K562 (cell line): ENCODE measurements around the gene HOMEZ. TPM values are rescaled to one million over a fixed set of nuclear protein-coding genes. Genes with fewer than 3 reads are reported as not detected.

Source experiments
- ATF1 ChIP-seq, 2 experiments: fragments of 450-650 bp in 1 of 2; IDR thresholded peaks; 2 replicates each; pipeline ENCODE4 v1.6.1; 2016; ENCODE audit warnings: missing compliant biosample characterization in 1 of 2, missing genetic modification characterization in 1 of 2
- CBFA2T3 ChIP-seq: fragments of 450-650 bp; IDR thresholded peaks from 2 replicates; pipeline ENCODE4 v1.6.1; 2017
- CBX1 ChIP-seq: sonication (generic); IDR thresholded peaks from 2 replicates; pipeline ENCODE4 v1.6.1; 2016; ENCODE audit warnings: antibody characterized with exemption, low read depth, mild to moderate bottlenecking
- CHAMP1 ChIP-seq: fragments of 450-650 bp; IDR thresholded peaks from 2 replicates; pipeline ENCODE4 v1.6.1; 2016; ENCODE audit warnings: mild to moderate bottlenecking
- CREB3L1 ChIP-seq: fragments of 450-650 bp; IDR thresholded peaks from 2 replicates; pipeline ENCODE4 v1.6.1; 2014; ENCODE audit warnings: low read depth, mild to moderate bottlenecking, moderate library complexity, borderline replicate concordance
- E2F8 ChIP-seq: fragments of 450-650 bp; IDR thresholded peaks from 2 replicates; pipeline ENCODE4 v1.7.1; 2018; ENCODE audit warnings: mild to moderate bottlenecking, low read depth; ENCODE audit not compliant: partially characterized antibody
- FOXP1 ChIP-seq: sonication (generic); formaldehyde crosslinking; IDR thresholded peaks from 2 replicates; pipeline ENCODE4 v1.8.0; 2022; ENCODE audit warnings: mild to moderate bottlenecking, missing genetic modification reagents
- HINFP ChIP-seq: fragments of 450-650 bp; conservative IDR thresholded peaks from 2 replicates; pipeline ENCODE4 v1.6.1; 2016; ENCODE audit warnings: missing genetic modification characterization, low read depth, mild to moderate bottlenecking, control low read depth, missing compliant biosample characterization
- HMG20A ChIP-seq: fragments of 450-650 bp; formaldehyde crosslinking; conservative IDR thresholded peaks from 2 replicates; pipeline ENCODE4 v1.4.0; 2020; ENCODE audit warnings: mild to moderate bottlenecking, mixed read lengths
- KLF6 ChIP-seq: fragments of 250-450 bp; sonication (Bioruptor Pico); IDR thresholded peaks from 2 replicates; pipeline ENCODE4 v1.4.0; 2020; ENCODE audit warnings: mild to moderate bottlenecking, moderate library complexity, borderline replicate concordance
- LEF1 ChIP-seq: fragments of 450-650 bp; IDR thresholded peaks from 2 replicates; pipeline ENCODE4 v1.6.1; 2016; ENCODE audit warnings: mild to moderate bottlenecking
- MBD2 ChIP-seq: sonication (generic); IDR thresholded peaks from 2 replicates; pipeline ENCODE4 v1.6.1; 2016; ENCODE audit warnings: low read depth, borderline replicate concordance
- MCM3 ChIP-seq: fragments of 450-650 bp; IDR thresholded peaks from 2 replicates; pipeline ENCODE4 v1.6.1; 2016
- NCOR1 ChIP-seq: fragments of 450-650 bp; IDR thresholded peaks from 2 replicates; pipeline ENCODE4 v1.6.1; 2016; ENCODE audit warnings: mild to moderate bottlenecking, moderate library complexity
- NONO ChIP-seq, 2 experiments: fragments of 200-400 bp in 1 of 2; fragments of 450-650 bp in 1 of 2; formaldehyde crosslinking in 1 of 2; IDR thresholded peaks; 2 replicates each; pipeline ENCODE4 v1.6.1; 2017; ENCODE audit warnings: low read depth in 2 of 2, mild to moderate bottlenecking in 2 of 2, moderate library complexity in 2 of 2, low read length in 1 of 2
- PHF20 ChIP-seq: fragments of 450-650 bp; IDR thresholded peaks from 2 replicates; pipeline ENCODE4 v1.6.1; 2018; ENCODE audit not compliant: partially characterized antibody
- POLR2AphosphoS2 ChIP-seq: IDR thresholded peaks from 2 replicates; pipeline ENCODE4 v1.6.1; 2012; ENCODE audit warnings: low read length, improper control_type of control experiment
- RB1 ChIP-seq: fragments of 450-650 bp; IDR thresholded peaks from 2 replicates; pipeline ENCODE4 v1.6.1; 2017; ENCODE audit warnings: low read depth, mild to moderate bottlenecking
- SMC3 ChIP-seq: conservative IDR thresholded peaks from 2 replicates; pipeline ENCODE4 v1.6.1; 2011; ENCODE audit warnings: low read depth, low read length, improper control_type of control experiment; ENCODE audit not compliant: insufficient read depth
- TAF9B ChIP-seq: fragments of 450-650 bp; IDR thresholded peaks from 2 replicates; pipeline ENCODE4 v1.6.1; 2018; ENCODE audit warnings: mild to moderate bottlenecking; ENCODE audit not compliant: partially characterized antibody
- ZBTB17 ChIP-seq: fragments of 450-650 bp; formaldehyde crosslinking; IDR thresholded peaks from 2 replicates; pipeline ENCODE4 v1.4.0; 2020; ENCODE audit warnings: mild to moderate bottlenecking
- polyA plus RNA-seq, 8 experiments: library from polyadenylated mRNA; depleted of rRNA in 4 of 8; stranded (reverse) in 5 of 8; unstranded in 3 of 8; fragments of >200 nt; fragmentation: Nextera tagmentation in 2 of 8; fragmentation: Illumina TruSeq in 1 of 8; extraction: Ambion mirVana in 2 of 8; extraction: Trizol in 1 of 8; gene quantifications; 2 replicates each; pipeline versions ENCODE4 v1.2.1 to v1.2.3, GENCODE V29; 2011 to 2014; ENCODE audit warnings: inconsistent platforms in 1 of 8, missing spikeins in 1 of 8
- total RNA-seq, 7 experiments: library from RNA; depleted of rRNA in 6 of 7; stranded (reverse); fragments of >200 nt in 6 of 7; fragmentation: Illumina TruSeq in 2 of 7; extraction: Trizol in 2 of 7; gene quantifications; 2 replicates each; pipeline versions ENCODE4 v1.2.1 to v1.2.3, GENCODE V29; 2011 to 2021; ENCODE audit warnings: low replicate concordance in 1 of 7

The HOMEZ gene
- total and polyA plus RNA-seq, 9 of the 15 experiments (the other 6 are each of a cell fraction or from before 2014, with no cell fraction given) = 3.0 to 30.2 (median 16.9) TPM

- TF ChIP-seq RB1 (peak; percentile 58; the same call in 1 of the 2 replicates), POLR2AphosphoS2 (no peak), CBX1 (no peak), LEF1 (peak; percentile 28; the same call in 1 of the 2 replicates), MBD2 (0 out of 2 replicates have a peak, but pooled peaks have one; percentile 84), PHF20 (peak; percentile 98), CREB3L1 (no peak), HINFP (tag) (no peak), HMG20A (CRISPR knock-in tag) (no peak), NONO (IDR thresholded peaks at IDR 0.05; ENCODE audit: low read depth in 2 of 2, low read length in 1 of 2) (no peak), CHAMP1 (no peak), NCOR1 (no peak), TAF9B (no peak), SMC3 (no peak), CBFA2T3 (peak; percentile 20; the same call in 1 of the 2 replicates), E2F8 (peak; percentile 75), KLF6 (no peak), MCM3 (no peak), ZBTB17 (CRISPR knock-in tag) (peak; percentile 9), FOXP1 (CRISPR knock-in tag) (peak; percentile 83), ATF1 (CRISPR knock-in tag; IDR thresholded peaks at IDR 0.05) (peak; percentile 96), ATF1 (tag; IDR thresholded peaks at IDR 0.05) (peak; percentile 98)
Observed at GRCh38 chr14:23306412-23307145, 20.6 kb upstream of the HOMEZ start, which contains the start of gene BCL2L2 (continued).
